Measurements from ENCODE around the gene PUM1.

Gene PUM1

GRCh38 chr1:30929135-30929889 is 136.2 kb downstream of the PUM1 start:
- DNase-seq (ENCODE audit: low read depth), result no peak

DNA sequence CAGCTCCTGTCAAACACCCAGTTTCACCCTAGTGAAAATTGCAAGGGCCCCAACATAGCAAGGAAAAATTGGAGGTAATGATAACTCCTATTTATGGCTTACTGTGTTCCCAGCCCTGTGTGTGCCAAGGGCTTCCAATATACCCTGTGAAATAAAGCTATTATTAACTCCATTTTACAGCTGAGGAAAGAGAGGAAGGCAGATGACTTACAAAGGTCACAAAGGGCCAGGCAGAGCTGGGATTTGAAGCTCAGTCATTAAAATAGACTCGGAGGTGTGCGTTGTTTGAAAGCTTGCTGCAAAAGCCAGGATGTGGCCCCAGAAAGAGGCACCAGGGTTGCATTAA is 136.8 kb downstream of the PUM1 start:
- DNase-seq (ENCODE audit: low read depth), result no peak

DNA sequence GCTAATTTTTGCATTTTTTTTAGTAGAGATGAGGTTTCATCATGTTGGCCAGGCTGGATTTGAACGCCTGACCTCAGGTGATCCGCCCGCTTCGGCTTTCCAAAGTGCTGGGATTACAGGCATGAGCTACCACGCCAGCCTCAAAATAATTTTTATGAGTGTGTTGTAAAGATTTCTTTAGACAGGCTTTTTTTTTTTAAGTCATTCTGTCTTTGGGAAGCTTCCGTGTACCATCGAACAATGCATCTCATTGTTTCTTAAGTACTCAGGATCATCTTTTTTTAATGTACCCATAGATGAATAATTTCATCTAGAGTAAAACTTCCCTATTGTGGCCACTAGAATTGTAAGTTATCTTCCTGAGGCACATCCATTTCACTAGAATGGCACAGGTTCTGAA is 137.3 kb downstream of the PUM1 start:
- no peak for DNase-seq (ENCODE audit: low read depth)

GRCh38 chr1:30927448-30927847 is 138.1 kb downstream of the PUM1 start:
- DNase-seq (ENCODE audit: low read depth), result no peak

DNA sequence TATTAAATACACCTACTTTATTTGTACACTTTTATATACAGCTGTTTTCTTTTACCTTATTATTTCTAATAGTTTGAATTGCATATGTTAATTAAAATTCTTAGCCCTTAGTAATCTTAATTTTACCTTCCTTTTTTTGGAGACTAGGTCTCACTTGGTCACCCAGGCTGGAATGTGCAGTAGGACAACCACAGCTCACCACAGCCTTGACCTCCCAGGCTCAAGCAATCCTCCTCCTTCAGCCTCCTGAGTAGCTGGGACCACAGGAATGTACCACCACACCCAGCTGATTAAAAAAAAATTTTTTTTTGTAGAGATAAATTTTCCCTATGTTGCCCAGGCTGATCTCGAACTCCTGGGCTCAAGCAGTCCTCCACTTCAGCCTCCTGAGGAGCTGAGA is 141.9 kb downstream of the PUM1 start:
- DNase-seq (ENCODE audit: low read depth), result no peak

GRCh38 chr1:30920827-30921226 is 144.7 kb downstream of the PUM1 start:
- no peak for DNase-seq (ENCODE audit: low read depth)

GRCh38 chr1:30919025-30919881 is 146.3 kb downstream of the PUM1 start:
- DNase-seq (ENCODE audit: low read depth), result no peak

DNA sequence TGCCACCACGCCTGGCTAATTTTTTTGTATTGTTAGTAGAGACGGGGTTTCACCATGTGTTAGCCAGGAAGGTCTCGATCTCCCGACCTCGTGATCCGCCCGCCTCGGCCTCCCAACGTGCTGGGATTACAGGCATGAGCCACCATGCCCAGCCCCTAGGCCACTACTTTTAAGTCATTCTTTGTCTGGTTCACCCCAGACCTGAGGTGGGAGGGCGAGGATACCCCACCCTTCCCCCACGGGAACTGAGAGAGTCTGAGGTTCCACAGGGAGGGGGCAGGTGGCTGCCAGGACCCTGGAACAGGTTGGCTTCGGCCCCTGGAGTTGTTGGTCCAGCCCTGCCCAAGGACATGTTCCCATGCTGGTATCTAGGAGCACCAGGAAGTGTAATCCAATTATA is 149.2 kb downstream of the PUM1 start:
- no peak for DNase-seq (ENCODE audit: low read depth)

DNA sequence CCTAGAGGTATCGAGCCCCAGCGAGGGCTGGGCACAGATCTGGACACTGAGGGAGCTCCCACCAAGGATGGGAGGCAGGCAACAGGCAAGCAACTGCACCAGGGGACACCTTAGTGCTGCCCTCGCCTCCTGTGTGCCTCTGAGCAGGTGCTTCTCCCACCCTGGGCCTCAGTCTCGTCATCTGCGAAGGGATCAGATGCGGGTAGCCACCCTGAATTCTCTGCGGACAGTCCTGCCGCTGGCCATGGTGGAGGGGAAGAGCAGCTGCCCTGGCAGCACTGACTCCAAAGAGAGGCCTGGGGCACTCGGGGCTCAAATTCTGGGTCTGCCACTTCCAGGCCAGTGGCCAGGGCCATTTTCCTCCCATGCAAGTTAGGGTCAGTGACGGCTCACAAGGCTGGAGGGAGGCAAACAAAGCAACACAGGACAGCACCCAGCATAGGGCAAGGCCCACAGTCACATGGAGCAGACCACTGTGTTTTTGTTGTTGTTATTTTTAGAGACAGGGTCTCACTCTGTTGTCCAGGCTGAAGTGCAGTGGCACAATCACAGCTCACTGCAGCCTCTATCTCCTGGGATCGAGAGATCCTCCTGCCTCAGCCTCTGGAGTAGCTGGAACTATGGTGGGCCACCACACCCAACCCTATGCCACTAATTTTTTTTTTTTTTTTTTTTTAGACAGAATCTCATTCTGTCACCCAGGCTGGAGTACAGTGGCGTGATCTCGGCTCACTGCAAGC is 149.9 kb downstream of the PUM1 start:
- no peak for DNase-seq (ENCODE audit: low read depth)

DNA sequence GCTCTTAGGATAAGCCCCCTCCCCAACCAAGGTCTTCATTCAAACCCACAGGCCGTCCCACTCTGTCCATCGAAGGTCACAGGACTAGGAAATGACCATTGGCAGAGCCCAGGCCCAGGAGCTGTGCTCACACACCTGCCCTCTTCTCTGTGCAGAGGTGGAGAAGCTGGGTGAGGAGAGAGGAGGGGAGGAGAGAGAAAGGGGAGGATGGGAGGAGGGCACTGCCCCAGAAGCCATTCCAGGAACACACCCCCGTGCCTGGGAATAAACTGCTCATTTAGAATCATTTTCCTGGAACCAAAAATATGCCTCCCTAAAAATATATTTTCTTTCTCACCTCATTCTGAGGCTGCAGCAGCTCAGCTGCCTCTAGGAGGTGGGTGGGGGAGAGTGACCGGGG is 150.6 kb downstream of the PUM1 start:
- no peak for DNase-seq (ENCODE audit: low read depth)

DNA sequence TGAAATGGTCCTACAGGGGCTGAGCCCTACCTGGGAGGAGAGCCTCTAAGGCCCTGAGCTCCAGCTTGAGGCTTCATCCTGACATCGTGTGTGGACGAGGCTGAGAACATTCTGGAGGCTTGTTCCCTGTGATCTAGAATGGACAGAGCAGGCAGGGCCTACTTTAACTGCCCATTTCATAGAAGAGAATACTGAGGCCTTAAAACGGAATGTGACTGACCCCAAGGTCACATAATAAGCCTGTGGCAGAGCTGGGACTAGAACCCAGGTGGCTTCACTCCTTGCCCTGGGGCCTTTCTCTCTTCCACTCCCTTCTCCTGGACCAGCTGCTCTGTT is 151.0 kb downstream of the PUM1 start:
- DNase-seq (ENCODE audit: low read depth), result no peak

DNA sequence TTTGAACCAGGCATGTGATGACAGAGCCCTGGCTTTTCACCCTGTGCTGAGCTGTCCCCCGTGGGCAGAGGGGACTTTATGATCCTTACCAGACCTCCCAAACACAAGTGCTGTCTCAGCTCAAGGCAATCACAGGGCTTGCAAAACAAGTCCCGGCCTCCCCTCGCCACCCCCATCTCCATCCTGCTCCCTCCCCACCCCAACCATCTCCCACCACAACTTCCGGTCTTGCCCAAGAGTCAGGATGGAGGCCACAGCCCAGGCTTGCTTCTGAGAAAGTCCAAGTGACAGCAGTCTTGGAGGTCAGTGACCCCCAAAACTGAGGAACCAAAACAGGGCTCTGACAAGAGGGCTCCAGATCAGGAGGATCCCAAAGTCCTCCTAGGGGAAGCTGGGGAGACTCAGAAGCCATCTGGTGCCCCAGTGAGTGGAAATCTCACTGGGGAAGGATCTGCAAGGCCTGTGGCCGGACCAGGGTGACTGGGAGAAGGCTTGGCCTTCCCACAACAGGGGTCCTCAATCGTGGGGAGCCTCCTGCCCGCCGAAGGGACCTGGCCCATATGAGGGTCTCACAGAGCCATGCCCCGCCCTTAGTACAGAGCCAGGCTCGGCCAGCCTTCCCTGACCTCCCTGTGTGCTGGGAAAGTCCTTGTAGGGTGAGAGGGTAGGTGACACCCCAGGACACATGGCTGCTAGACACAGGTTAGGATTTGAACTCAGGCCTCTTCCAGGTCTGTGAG is 152.4 kb downstream of the PUM1 start:
- DNase-seq (ENCODE audit: low read depth), result no peak

- no peak for DNase-seq (ENCODE audit: low read depth)
These were observed 153.3 kb downstream of the PUM1 start for GRCh38 chr1:30912224-30912623.

DNA sequence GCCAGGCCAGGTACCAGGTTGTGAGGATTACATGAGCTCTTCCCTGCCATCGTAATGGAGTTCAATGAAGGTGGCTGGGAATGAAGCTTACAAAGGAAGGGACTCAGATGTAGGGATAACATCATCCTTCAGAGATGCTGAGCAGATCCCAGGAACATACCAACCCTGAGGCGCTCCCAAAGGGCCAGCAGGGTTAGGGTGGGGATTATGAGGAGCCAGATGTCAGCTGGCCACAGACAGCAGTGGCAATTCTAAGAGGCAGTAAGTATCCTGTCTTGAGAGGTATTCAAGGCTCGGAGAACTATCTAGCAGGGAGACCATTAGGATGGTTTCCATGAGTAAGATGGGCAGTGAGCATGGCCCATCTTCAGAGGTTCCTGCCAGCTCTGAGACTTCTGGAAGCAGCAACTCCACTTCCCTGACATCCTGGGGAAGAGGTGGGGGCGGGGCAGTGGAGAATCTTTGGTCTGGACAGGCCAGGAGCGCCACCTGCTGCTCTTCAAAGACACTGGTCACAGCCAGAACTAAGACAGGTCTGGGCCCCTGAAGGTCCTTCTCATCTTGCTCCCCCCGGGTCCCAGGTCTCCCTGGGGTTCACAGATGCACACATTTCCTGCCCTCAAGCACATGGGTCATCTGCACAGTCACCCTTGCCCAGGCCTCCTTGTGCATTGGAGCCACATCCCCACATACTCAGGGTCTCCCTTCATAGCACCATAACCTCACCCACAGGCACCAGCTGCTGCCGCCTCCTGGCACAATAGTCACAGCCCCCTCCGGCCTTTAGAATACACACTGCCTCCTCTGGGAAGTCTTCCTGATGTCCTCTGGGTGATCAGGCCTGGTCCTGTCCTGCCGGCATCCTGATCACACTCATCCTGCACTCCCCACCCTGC is 154.2 kb downstream of the PUM1 start:
- DNase-seq (ENCODE audit: low read depth), result peak; percentile 28

DNA sequence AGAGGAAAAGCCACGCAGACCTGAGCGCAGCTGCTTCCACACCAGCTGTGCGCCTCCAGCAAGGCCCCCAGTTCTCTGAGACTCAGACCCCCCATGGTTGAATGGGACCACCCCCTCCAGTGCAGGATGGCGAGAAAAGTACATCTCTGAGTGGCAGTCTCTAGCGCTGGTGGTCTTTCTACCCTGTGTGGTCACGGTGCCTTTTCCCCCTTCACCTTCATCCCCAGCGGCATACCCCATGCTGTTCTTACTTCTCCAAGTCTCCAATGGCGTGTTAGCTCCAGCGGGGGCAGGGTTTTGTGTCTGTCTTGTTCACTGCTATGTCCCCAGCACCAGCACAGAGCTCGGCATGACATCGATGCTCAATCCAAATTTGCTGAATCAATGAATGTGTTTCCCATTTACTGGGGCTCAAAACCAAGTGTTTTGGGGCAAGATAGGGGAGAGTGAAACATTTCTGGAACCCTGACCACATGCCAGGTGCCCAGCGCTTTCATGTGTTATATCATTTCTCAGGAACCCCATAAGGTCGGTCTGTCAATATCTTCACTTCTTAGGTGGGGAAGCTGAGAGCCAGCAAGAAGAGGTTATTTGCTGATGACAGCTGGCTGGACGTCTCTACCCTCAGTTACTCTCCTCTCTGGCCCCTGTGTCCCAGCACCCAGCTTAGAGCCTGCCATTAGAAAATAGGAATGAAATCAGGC is 156.0 kb downstream of the PUM1 start:
- no peak for DNase-seq (ENCODE audit: low read depth)

DNA sequence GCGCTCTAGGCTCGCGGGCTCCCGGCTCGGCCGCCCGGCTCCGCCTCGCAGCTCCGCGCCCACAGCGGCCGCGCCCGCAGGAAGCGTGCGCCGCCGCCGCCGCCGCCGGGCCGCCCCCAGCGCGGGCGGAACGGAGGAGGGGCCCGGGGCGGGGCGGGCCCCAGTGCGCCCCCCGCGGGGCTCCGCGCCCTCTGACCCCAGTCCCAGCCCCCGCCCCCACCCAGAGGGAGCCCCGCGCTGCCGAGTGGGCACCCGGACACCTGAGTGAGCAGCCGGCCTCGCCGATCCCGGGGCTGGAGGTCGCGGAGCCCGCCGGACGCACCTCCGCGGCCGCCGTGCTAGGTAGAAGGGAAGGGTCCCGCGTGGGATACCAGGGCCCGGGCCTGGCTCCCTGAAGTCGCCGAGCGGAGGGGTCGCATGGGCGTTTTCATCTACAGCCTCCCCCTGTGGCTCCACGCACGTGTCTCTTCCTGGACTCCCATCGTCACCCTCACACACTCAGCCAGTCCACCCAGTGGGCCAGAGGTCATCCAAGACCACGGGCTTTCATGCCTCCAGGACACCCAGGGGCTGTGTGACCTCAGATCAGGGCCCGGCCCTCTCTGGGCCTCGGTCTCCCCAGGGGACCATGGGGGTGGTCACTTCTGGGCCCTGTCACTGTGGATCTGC is 156.7 kb downstream of the PUM1 start, which contains the start of gene SDC3:
SDC3 (minus strand) TSS at position 63 of the 669 bp plus-strand sequence. CDS start 172 bp downstream, outside the sequence.
- DNase-seq (ENCODE audit: low read depth), result no peak

DNA sequence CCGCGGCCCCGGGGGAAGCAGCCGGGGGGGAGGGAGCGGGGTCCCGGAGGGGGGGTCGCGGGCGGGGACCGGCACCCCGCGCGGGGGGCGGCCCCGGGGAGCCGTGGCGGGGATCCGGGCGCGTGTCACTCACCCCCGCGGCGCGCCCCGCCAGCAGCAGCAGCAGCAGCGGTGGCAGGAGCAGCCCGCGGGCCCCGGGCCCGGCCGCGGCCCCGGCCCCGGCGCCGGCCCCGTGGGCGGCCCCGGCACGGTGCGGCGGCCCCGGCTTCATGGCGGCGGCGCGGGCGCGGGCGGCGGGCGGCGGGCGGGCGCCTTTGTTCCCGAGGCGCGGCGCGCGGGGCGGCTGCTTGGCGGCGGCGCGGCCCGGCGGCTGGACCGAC is 157.2 kb downstream of the PUM1 start:
- no peak for DNase-seq (ENCODE audit: low read depth)

- no peak for DNase-seq (ENCODE audit: low read depth)
These were observed 157.8 kb downstream of the PUM1 start for GRCh38 chr1:30907481-30908315.
